Ishikawa (cell line): ENCODE results near the gene ATXN7L3B.

Experiments
- CEBPB ChIP-seq: IDR thresholded peaks from 2 replicates; pipeline ENCODE4 v1.6.1; 2012
- CREB1 ChIP-seq: IDR thresholded peaks from 2 replicates; pipeline ENCODE4 v1.6.1; 2012; ENCODE audit warnings: low read depth
- EGR1 ChIP-seq: IDR thresholded peaks from 2 replicates; pipeline ENCODE4 v1.6.1; 2012
- EP300 ChIP-seq: IDR thresholded peaks from 2 replicates; pipeline ENCODE4 v1.6.1; 2012; ENCODE audit warnings: borderline replicate concordance
- FOXM1 ChIP-seq: IDR thresholded peaks from 2 replicates; pipeline ENCODE4 v1.6.1; 2012; ENCODE audit warnings: low read depth, borderline replicate concordance
- MAX ChIP-seq: IDR thresholded peaks from 2 replicates; pipeline ENCODE4 v1.6.1; 2012
- RAD21 ChIP-seq: IDR thresholded peaks from 2 replicates; pipeline ENCODE4 v1.6.1; 2012; ENCODE audit warnings: low read depth
- REST ChIP-seq: IDR thresholded peaks from 2 replicates; pipeline ENCODE4 v1.6.1; 2012; ENCODE audit warnings: low read depth, mild to moderate bottlenecking
- TAF1 ChIP-seq: IDR thresholded peaks from 2 replicates; pipeline ENCODE4 v1.6.1; 2012; ENCODE audit warnings: low read depth, mild to moderate bottlenecking
- TCF12 ChIP-seq: IDR thresholded peaks from 2 replicates; pipeline ENCODE4 v1.6.1; 2012; ENCODE audit warnings: low read depth
- TEAD4 ChIP-seq: IDR thresholded peaks from 2 replicates; pipeline ENCODE4 v1.6.1; 2012
- USF1 ChIP-seq: IDR thresholded peaks from 2 replicates; pipeline ENCODE4 v1.6.1; 2012
- YY1 ChIP-seq: IDR thresholded peaks from 2 replicates; pipeline ENCODE4 v1.6.1; 2012; ENCODE audit warnings: low read depth
- ZBTB7A ChIP-seq: IDR thresholded peaks from 2 replicates; pipeline ENCODE4 v1.6.1; 2012; ENCODE audit warnings: low read depth

The ATXN7L3B gene

GRCh38 chr12:74499192-74499591 is 38.4 kb upstream of the ATXN7L3B start:
- no peak for TF ChIP-seq EGR1

GRCh38 chr12:74508873-74509657 is 28.6 kb upstream of the ATXN7L3B start:
- 0 out of 2 replicates have a peak, but pooled peaks have one; percentile 33 for TF ChIP-seq MAX
- TF ChIP-seq TAF1, result peak; percentile 34; the same call in 1 of the 2 replicates
- TF ChIP-seq YY1, result peak; percentile 85

GRCh38 chr12:74509886-74510285 is 27.7 kb upstream of the ATXN7L3B start:
- no peak for TF ChIP-seq REST
- TF ChIP-seq FOXM1, result no peak
- no peak for TF ChIP-seq USF1
- TF ChIP-seq CREB1, result no peak
- TF ChIP-seq TEAD4, result no peak
- no peak for TF ChIP-seq ZBTB7A
- TF ChIP-seq EP300, result no peak
- TF ChIP-seq MAX, result no peak
- no peak for TF ChIP-seq CEBPB
- no peak for TF ChIP-seq EGR1
- TF ChIP-seq TCF12, result no peak
- TF ChIP-seq YY1, result no peak
- TF ChIP-seq RAD21, result no peak
- no peak for TF ChIP-seq TAF1

- TF ChIP-seq CREB1 (no peak), TCF12 (no peak)
These were observed 23.4 kb upstream of the ATXN7L3B start for GRCh38 chr12:74514098-74514872.

GRCh38 chr12:74515849-74516248 is 21.8 kb upstream of the ATXN7L3B start:
- no peak for TF ChIP-seq USF1
- no peak for TF ChIP-seq TEAD4
- TF ChIP-seq RAD21, result no peak
- TF ChIP-seq EGR1, result no peak
- no peak for TF ChIP-seq TAF1
- no peak for TF ChIP-seq TCF12
- TF ChIP-seq EP300, result no peak

GRCh38 chr12:74526535-74526934 is 11.1 kb upstream of the ATXN7L3B start:
- TF ChIP-seq MAX (no peak), TAF1 (no peak), EP300 (no peak), FOXM1 (no peak), USF1 (no peak), REST (no peak), CREB1 (no peak), TCF12 (no peak), EGR1 (no peak), YY1 (no peak)
